MG63 (cell line): Measurements from ENCODE around the gene ERC2. TPM values are rescaled to one million over a fixed set of nuclear protein-coding genes. Genes with fewer than 3 reads are reported as not detected.

ENCODE experiments used
- total RNA-seq: library from RNA; depleted of rRNA; stranded (reverse); fragments of >200 nt; shearing (Covaris generic); gene quantifications from 2 replicates; pipeline ENCODE4 v1.2.3, GENCODE V29; 2014; ENCODE audit warnings: low replicate concordance; rRNA removed

Gene ERC2
- total RNA-seq, 1 experiment from 2014 or later, result not detected

Other genes starting within 250 kb of the ERC2 start
- 6.8 and 14.4 TPM in 2 replicates for gene CCDC66, start 88.7 kb upstream of the ERC2 start, total RNA-seq
- gene TASOR, start 214.8 kb upstream of the ERC2 start, total RNA-seq, result 24.1 and 49.1 TPM in 2 replicates